Retinal pigment epithelial cell (primary cell): ENCODE measurements around the gene MON2.

Experiments
- DNase-seq: peaks from one replicate; pipeline ENCODE4 v3.0.0-alpha.2; 2010; ENCODE audit warnings: low read depth
- H3K4me3 ChIP-seq: 2 replicates; pipeline ENCODE4 v1.5.1; 2011; ENCODE audit warnings: mild to moderate bottlenecking, low read length, control low read depth, moderate library complexity
- TF ChIP-seq, protein P1 (sequence below): conservative IDR thresholded peaks from 2 replicates; pipeline ENCODE4 v1.5.1; 2011; ENCODE audit warnings: low read depth, low read length, control low read depth, inconsistent platforms

Gene MON2

DNA sequence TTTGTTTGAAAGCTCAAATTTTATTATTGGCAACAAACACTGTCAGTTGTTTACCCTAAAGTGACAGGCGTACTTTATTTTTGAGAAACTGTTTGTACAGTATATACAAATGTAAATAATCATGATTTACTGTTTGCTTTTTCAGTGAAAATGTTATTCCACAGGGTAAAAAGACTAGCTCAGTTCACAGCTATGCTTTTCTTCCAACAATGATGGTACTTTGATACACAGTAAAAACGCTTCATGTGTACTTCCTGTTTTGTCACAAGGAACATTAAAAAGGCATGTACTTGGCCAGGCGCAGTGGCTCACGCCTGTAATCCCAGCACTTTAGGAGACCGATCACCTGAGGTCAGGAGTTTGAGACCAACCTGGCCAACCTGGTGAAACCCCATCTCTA is 53.7 kb downstream of the MON2 start:
- no peak for DNase-seq
- TF ChIP-seq, protein P1, sequence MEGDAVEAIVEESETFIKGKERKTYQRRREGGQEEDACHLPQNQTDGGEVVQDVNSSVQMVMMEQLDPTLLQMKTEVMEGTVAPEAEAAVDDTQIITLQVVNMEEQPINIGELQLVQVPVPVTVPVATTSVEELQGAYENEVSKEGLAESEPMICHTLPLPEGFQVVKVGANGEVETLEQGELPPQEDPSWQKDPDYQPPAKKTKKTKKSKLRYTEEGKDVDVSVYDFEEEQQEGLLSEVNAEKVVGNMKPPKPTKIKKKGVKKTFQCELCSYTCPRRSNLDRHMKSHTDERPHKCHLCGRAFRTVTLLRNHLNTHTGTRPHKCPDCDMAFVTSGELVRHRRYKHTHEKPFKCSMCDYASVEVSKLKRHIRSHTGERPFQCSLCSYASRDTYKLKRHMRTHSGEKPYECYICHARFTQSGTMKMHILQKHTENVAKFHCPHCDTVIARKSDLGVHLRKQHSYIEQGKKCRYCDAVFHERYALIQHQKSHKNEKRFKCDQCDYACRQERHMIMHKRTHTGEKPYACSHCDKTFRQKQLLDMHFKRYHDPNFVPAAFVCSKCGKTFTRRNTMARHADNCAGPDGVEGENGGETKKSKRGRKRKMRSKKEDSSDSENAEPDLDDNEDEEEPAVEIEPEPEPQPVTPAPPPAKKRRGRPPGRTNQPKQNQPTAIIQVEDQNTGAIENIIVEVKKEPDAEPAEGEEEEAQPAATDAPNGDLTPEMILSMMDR = no peak
- no peak overlapping the region for H3K4me3 ChIP-seq

DNA sequence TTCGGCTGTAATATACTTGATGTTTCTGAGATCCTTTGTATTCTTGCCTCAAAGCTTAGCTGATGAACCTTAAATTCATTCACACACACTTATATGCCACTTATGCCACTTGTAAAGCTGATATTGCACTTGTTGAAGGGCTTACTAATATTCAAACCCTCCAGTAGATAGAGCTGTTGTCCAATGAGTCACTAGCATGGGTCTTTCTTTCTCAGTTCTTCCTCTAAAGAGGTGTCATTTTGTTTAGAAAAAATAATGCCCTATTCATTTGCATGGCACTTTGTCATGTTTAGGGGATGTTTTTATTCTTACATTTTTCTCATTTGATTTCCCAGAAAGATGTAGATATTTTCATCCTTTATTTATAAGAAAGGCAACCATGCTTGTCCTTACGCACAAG is 56.4 kb downstream of the MON2 start:
- H3K4me3 ChIP-seq = no peak overlapping the region
- no peak for DNase-seq
- TF ChIP-seq, protein P1 = peak; percentile 15

DNA sequence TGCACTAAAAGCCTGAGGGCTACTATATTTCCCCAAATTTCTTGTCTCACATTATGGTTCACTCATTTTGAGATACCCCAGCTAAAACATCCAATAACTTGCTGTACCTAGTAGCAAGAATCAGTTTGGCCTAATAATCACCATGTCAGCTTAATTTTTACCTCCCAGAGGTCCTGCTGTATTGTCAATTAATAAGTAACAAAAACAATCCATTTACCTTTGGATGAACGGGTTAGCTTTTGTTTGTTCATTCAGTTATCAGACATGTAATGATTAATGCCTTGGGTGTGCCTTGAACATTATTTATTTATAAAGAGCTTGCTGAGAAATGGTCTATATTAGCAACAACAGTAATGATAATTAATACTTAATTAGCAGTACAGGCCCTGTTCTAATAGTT is 57.0 kb downstream of the MON2 start:
- no peak overlapping the region for H3K4me3 ChIP-seq
- DNase-seq = no peak
- TF ChIP-seq, protein P1 = no peak

DNA sequence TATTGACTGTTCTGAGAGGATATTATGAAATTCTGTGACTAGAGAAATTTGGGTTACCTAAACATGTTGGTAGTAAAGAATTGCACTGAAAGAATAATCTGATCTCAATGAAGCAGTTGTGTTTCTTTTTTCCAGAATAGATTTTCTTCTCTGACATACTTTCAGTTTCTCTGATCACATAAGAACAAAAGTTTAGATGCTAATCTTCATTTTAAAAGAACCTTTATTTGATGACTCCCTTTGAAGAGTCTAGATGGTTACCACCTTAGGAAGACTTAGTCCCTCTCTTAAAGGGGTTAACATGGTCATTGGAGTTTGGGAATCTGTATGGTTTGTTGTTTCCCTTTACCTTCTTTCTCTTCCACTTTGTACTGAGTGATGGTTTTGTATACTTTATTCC is 58.6 kb downstream of the MON2 start:
- TF ChIP-seq, protein P1 = no peak
- H3K4me3 ChIP-seq = no peak overlapping the region
- no peak for DNase-seq

DNA sequence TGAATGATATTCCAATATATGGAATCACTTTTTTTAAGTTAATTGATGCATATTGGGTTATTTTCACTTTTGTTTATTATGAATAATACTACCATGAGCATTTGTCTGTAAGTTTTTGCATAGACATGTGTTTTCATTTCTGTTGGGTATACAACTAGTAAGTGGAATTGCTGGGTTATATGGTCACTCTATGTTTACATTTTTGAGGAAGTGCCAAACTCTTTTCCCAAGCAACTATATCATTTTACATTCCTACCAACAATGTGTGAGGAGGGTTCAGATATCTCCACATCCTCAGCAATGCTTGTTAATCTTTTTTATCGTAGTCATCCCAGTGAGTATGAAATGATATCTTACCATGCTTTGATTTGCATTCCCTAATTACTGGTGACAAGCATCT is 64.0 kb downstream of the MON2 start:
- TF ChIP-seq, protein P1 = no peak
- no peak for DNase-seq
- no peak overlapping the region for H3K4me3 ChIP-seq

DNA sequence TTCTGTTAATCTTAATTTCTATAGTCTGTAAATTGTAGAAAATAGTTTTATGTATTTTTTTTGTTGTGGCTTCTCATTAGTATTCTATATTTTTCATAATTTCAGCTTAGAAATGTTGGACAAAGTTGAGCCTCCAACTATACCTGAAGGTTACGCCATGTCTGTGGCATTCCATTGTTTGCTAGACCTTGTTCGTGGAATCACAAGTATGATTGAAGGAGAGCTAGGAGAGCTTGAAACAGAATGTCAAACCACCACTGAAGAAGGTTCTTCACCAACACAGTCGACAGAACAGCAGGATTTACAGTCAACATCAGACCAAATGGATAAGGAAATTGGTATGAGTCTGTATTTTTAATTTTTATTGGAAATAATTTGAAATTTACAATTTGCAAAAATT is 65.7 kb downstream of the MON2 start:
- TF ChIP-seq, protein P1 = no peak
- no peak overlapping the region for H3K4me3 ChIP-seq
- no peak for DNase-seq

DNA sequence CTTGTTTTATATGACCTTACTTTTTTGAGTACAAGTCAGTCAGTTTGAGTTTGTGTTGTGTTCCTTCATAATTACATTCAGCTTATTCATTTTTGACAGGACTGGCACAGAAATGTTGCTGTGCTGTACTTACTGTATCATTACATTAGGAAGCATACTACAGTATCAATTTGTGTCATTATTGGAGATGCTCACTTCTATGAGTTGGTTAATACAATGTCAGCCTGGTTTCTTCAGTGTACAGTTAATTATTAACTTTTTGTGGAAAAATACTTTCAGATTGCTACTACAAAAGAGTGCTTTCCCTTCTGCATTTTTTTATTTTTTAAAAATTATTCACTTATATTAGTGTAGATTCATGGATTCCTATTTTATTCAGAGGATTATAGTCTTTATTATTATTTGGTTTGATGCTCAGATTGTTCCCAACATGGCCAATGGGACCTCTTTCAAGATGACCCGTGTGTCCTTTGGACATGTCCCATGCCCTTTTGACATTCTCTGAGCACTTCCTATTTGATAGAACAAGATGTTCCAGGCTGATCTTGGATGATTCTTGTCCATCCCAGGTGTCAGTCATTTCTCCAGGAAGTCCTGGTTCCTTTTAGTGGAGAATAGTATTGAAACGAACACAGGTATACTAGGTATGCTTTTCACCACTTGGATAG is 66.6 kb downstream of the MON2 start:
- no peak for DNase-seq
- no peak overlapping the region for H3K4me3 ChIP-seq
- TF ChIP-seq, protein P1 = no peak
